Hepatocyte (in vitro differentiated cells): Measurements from ENCODE around the gene GPHN. TPM values are rescaled to one million over a fixed set of nuclear protein-coding genes. Genes with fewer than 3 reads are reported as not detected.

ENCODE experiments used
- DNase-seq: peaks from one replicate; pipeline ENCODE4 v3.0.0-alpha.2; 2016; ENCODE audit warnings: low spot score
- H2AFZ ChIP-seq: fragments of 200-600 bp; sonication (generic); 2 replicates; pipeline ENCODE4 v1.6.0; 2016; ENCODE audit warnings: antibody characterized with exemption, mild to moderate bottlenecking
- H3K27ac ChIP-seq: fragments of 200-600 bp; sonication (generic); 2 replicates; pipeline ENCODE4 v1.5.1; 2016; ENCODE audit warnings: mild to moderate bottlenecking
- H3K27me3 ChIP-seq: fragments of 200-600 bp; sonication (generic); 2 replicates; pipeline ENCODE4 v1.6.1; 2016
- H3K36me3 ChIP-seq: fragments of 200-600 bp; sonication (generic); replicated peaks from 2 replicates; pipeline ENCODE4 v1.5.1; 2016; ENCODE audit warnings: low read depth; ENCODE audit not compliant: insufficient read depth
- H3K4me1 ChIP-seq: fragments of 200-600 bp; sonication (generic); 2 replicates; pipeline ENCODE4 v1.5.1; 2016; ENCODE audit warnings: mild to moderate bottlenecking, moderate library complexity; ENCODE audit not compliant: insufficient read depth
- H3K4me2 ChIP-seq: fragments of 200-600 bp; sonication (generic); 2 replicates; pipeline ENCODE4 v1.6.0; 2016
- H3K4me3 ChIP-seq: fragments of 200-600 bp; sonication (generic); 2 replicates; pipeline ENCODE4 v1.5.1; 2016; ENCODE audit warnings: mild to moderate bottlenecking
- H3K79me2 ChIP-seq: fragments of 200-600 bp; sonication (generic); 2 replicates; pipeline ENCODE4 v1.6.0; 2017; ENCODE audit warnings: mild to moderate bottlenecking
- H3K9me2 ChIP-seq: fragments of 200-600 bp; sonication (generic); replicated peaks from 2 replicates; pipeline ENCODE4 v1.6.0; 2017; ENCODE audit warnings: mild to moderate bottlenecking; ENCODE audit not compliant: insufficient read depth
- H3K9me3 ChIP-seq: fragments of 200-600 bp; sonication (generic); 2 replicates; pipeline ENCODE4 v1.5.1; 2016; ENCODE audit warnings: low read depth, mild to moderate bottlenecking
- H4K20me1 ChIP-seq: fragments of 200-600 bp; sonication (generic); 2 replicates; pipeline ENCODE4 v1.6.0; 2016; ENCODE audit warnings: mild to moderate bottlenecking; ENCODE audit not compliant: insufficient read depth, poor library complexity, severe bottlenecking
- CTCF ChIP-seq: fragments of 200-600 bp; sonication (generic); IDR thresholded peaks from 2 replicates; pipeline ENCODE4 v1.5.1; 2016; ENCODE audit warnings: antibody characterized with exemption, mild to moderate bottlenecking; ENCODE audit not compliant: poor library complexity
- EZH2 ChIP-seq: fragments of 200-600 bp; sonication (generic); IDR thresholded peaks from 2 replicates; pipeline ENCODE4 v1.6.1; 2016; ENCODE audit warnings: antibody characterized with exemption, mild to moderate bottlenecking, borderline replicate concordance
- EZH2phosphoT487 ChIP-seq: fragments of 200-600 bp; sonication (generic); IDR thresholded peaks from one replicate; pipeline ENCODE4 v1.6.1; 2018; ENCODE audit warnings: antibody characterized with exemption, mild to moderate bottlenecking, low read depth, moderate library complexity; ENCODE audit not compliant: unreplicated experiment, severe bottlenecking
- WGBS: methylation state at CpG from one replicate; pipeline ENCODE4 v1.1.6; 2016; ENCODE audit warnings: low lambda C conversion rate; ENCODE audit errors: missing lambda C conversion rate; 5-methylcytosine and 5-hydroxymethylcytosine counted together
- polyA plus RNA-seq: library from polyadenylated mRNA; unstranded; fragments of >200 nt; fragmentation: Nextera tagmentation; extraction: Ambion mirVana; gene quantifications from 2 replicates; pipeline ENCODE4 v1.2.1, GENCODE V29; 2016
- total RNA-seq: library from RNA; depleted of rRNA; stranded (reverse); fragments of >200 nt; gene quantifications from 2 replicates; pipeline ENCODE4 v1.2.3, GENCODE V29; 2014

The GPHN gene
- total and polyA plus RNA-seq, 2 experiments from 2014 or later, result 9.3 to 10.7 TPM

GRCh38 chr14:66959437-66960050 lies 451.6 kb downstream of the GPHN start:
- no peak overlapping the region for H3K4me2 ChIP-seq
- no peaks in the 10 kb centered on the region for H3K9me2 ChIP-seq
- 96% methylated on average over 3 of the region's 3 CpGs for WGBS
- no peaks in the 10 kb centered on the region for H4K20me1 ChIP-seq
- no peak overlapping the region for H2AFZ ChIP-seq
- no peaks in the 10 kb centered on the region for H3K27me3 ChIP-seq
- H3K36me3 ChIP-seq, result no peaks in the 10 kb centered on the region
- DNase-seq, result no peak
- no peak overlapping the region for H3K27ac ChIP-seq
- H3K9me3 ChIP-seq, result peaks cover 18% of the 10 kb centered on the region
- H3K4me3 ChIP-seq, result no peak overlapping the region
- H3K4me1 ChIP-seq, result no peaks in the 10 kb centered on the region
- no peak for TF ChIP-seq EZH2phosphoT487
- TF ChIP-seq CTCF, result no peak
- TF ChIP-seq EZH2, result no peak
- H3K79me2 ChIP-seq, result no peaks in the 10 kb centered on the region

- Histone ChIP-seq H3K9me3 (no peaks in the 10 kb centered on the region), H3K9me2 (no peaks in the 10 kb centered on the region), H3K79me2 (no peaks in the 10 kb centered on the region), H3K27ac (no peak overlapping the region), H3K36me3 (no peaks in the 10 kb centered on the region), H4K20me1 (no peaks in the 10 kb centered on the region), H2AFZ (no peak overlapping the region), H3K27me3 (no peaks in the 10 kb centered on the region), H3K4me2 (no peak overlapping the region), H3K4me3 (no peak overlapping the region), H3K4me1 (no peaks in the 10 kb centered on the region)
- DNase-seq, result no peak
- TF ChIP-seq EZH2phosphoT487 (no peak), EZH2 (no peak), CTCF (no peak)
Observed at GRCh38 chr14:66965831-66966230, 457.9 kb downstream of the GPHN start.

- H3K9me2 ChIP-seq, result no peaks in the 10 kb centered on the region
- H3K79me2 ChIP-seq, result no peaks in the 10 kb centered on the region
- H4K20me1 ChIP-seq, result no peaks in the 10 kb centered on the region
- no peak overlapping the region for H3K4me2 ChIP-seq
- WGBS, result 90% methylated on average over 1 of the region's 1 CpG
- H3K4me1 ChIP-seq, result no peaks in the 10 kb centered on the region
- no peak for TF ChIP-seq CTCF
- TF ChIP-seq EZH2, result no peak
- no peak for TF ChIP-seq EZH2phosphoT487
- no peaks in the 10 kb centered on the region for H3K9me3 ChIP-seq
- no peaks in the 10 kb centered on the region for H3K36me3 ChIP-seq
- H3K27me3 ChIP-seq, result no peaks in the 10 kb centered on the region
- H2AFZ ChIP-seq, result no peak overlapping the region
- H3K27ac ChIP-seq, result no peak overlapping the region
- H3K4me3 ChIP-seq, result no peak overlapping the region
- DNase-seq, result no peak
Observed at GRCh38 chr14:66972469-66972868, 464.5 kb downstream of the GPHN start.
